Heart left ventricle (tissue), 16 donors: Measurements from ENCODE around the gene KCNK1. TPM values are rescaled to one million over a fixed set of nuclear protein-coding genes. Genes with fewer than 3 reads are reported as not detected.
A peak's percentile ranks its signal among the peaks of the same experiment; 100 is the strongest.

Experiments
- ATAC-seq, 4 donors: fragments of 200-7000 bp; cut with Tn5 transposase; one replicate each; pipeline ENCODE4 v1.9.1; 2020 to 2022; ENCODE audit warnings: moderate library complexity in 4 of 4, mild to moderate bottlenecking in 3 of 4, moderate number of reproducible peaks in 1 of 4
- DNase-seq, 5 donors: peaks; one replicate each; pipeline ENCODE4 v3.0.0-alpha.2; 2020
- H3K27ac ChIP-seq, 12 donors: fragments of 200-600 bp; sonication (generic) in 4 of 12; one replicate each; pipeline versions ENCODE4 v1.5.0 to v1.8.0; 2016 to 2022; ENCODE audit warnings: mild to moderate bottlenecking in 2 of 12
- H3K27me3 ChIP-seq, 9 donors: fragments of 200-600 bp; sonication (generic) in 2 of 9; one replicate each; pipeline versions ENCODE4 v1.5.1 to v1.8.0; 2016 to 2022; ENCODE audit warnings: mild to moderate bottlenecking in 3 of 9
- H3K36me3 ChIP-seq, 9 donors: fragments of 200-600 bp; sonication (generic) in 2 of 9; one replicate each; pipeline versions ENCODE4 v1.5.0 to v1.8.0; 2018 to 2022; ENCODE audit warnings: mild to moderate bottlenecking in 2 of 9
- H3K4me1 ChIP-seq, 12 donors: fragments of 200-600 bp; sonication (generic) in 4 of 12; one replicate each; pipeline versions ENCODE4 v1.5.0 to v1.8.0; 2016 to 2022; ENCODE audit warnings: mild to moderate bottlenecking in 3 of 12
- H3K4me3 ChIP-seq, 12 donors: fragments of 200-600 bp; sonication (generic) in 4 of 12; one replicate each; pipeline versions ENCODE4 v1.5.0 to v1.8.0; 2017 to 2022; ENCODE audit warnings: mild to moderate bottlenecking in 9 of 12, moderate library complexity in 4 of 12
- H3K9me3 ChIP-seq, 12 donors: fragments of 200-600 bp; sonication (generic) in 4 of 12; one replicate each; pipeline versions ENCODE4 v1.5.0 to v1.8.0; 2016 to 2022; ENCODE audit warnings: mild to moderate bottlenecking in 1 of 12
- POLR2A ChIP-seq, 2 donors: fragments of 450-650 bp; IDR thresholded peaks; one replicate each; pipeline ENCODE4 v1.6.1; 2017; ENCODE audit warnings: antibody characterized with exemption in 2 of 2, mild to moderate bottlenecking in 2 of 2, moderate library complexity in 2 of 2
- WGBS, 4 donors: extraction: QIAGEN DNeasy Blood & Tissue Kit in 2 of 4; methylation state at CpG; one replicate each; pipeline versions ENCODE4 v1.1.5 to v1.1.7; 2013 to 2018; 5-methylcytosine and 5-hydroxymethylcytosine counted together
- intact Hi-C, 10 donors: fragments of 100-400 bp; cut with DNase I; formaldehyde crosslinking; loops; one replicate each; pipeline versions ENCODE4 v1.11.1 to v1.14.2; 2022
- polyA plus RNA-seq, 2 donors: library from polyadenylated mRNA; stranded (reverse); fragments of 200-250 nt; gene quantifications; one replicate each; pipeline ENCODE4 v1.2.3, GENCODE V29; 2013
- total RNA-seq, 9 donors: library from RNA; depleted of rRNA in 2 of 9; stranded (reverse); fragments of >200 nt in 2 of 9; fragmentation: NEBNext Ultra II Directional in 3 of 9; extraction: Animal tissue kit (Norgen Biotek cat#: 25700) in 3 of 9; gene quantifications; one replicate each; pipeline versions ENCODE4 v1.1.0 to v1.2.4, GENCODE V29; 2016 to 2023
- TF ChIP-seq, protein P1 (sequence below), 12 donors: fragments of 200-600 bp; sonication (generic) in 4 of 12; IDR thresholded peaks; one replicate each; pipeline versions ENCODE4 v1.5.0 to v1.8.0; 2018 to 2022; ENCODE audit warnings: antibody characterized with exemption in 12 of 12, mild to moderate bottlenecking in 5 of 12
- donor health status: ischemic (EF 13 %, LVEDD 7.1; RV severe dilation, severe dysfunction).
- donor health status: healthy with polysubstance abuse.
- donor health status: DM: no; HTN: yes; CAD: no.
- donor health status: DM: no; HTN: no; CAD: no.
- donor health status: ischemic (EF 25% LVEDD 6.9; RV normal size, moderate dysfunction).
- donor health status: ischemic (EF 25% LVEDD 5.7; RV mildly dilated, moderate dysfunction).
- donor health status: healthy.
- donor health status: DM: yes; HTN: yes; CAD: no.
- donor health status: ischemic (EF 35%, LVEDD 5.7; RV mildly dilated, moderate dysfunction).
- donor health status: nonischemic (EF 11% LVEDD 7.7; RV severe dilation, severe dysfunction).
- donor health status: DM: yes; HTN: yes; CAD: no.
- donor health status: PGD.
- donor health status: ischemic (EF 29% LVEDD 5.4; RV normal size, mild dysfunction).
- donor health status: nonischemic (EF 23%, LVEDD 6.1; RV moderate dilation, normal function).

The KCNK1 gene
- total and polyA plus RNA-seq, 11 donors: 5.9 to 28.3 (median 10.5) TPM

DNA sequence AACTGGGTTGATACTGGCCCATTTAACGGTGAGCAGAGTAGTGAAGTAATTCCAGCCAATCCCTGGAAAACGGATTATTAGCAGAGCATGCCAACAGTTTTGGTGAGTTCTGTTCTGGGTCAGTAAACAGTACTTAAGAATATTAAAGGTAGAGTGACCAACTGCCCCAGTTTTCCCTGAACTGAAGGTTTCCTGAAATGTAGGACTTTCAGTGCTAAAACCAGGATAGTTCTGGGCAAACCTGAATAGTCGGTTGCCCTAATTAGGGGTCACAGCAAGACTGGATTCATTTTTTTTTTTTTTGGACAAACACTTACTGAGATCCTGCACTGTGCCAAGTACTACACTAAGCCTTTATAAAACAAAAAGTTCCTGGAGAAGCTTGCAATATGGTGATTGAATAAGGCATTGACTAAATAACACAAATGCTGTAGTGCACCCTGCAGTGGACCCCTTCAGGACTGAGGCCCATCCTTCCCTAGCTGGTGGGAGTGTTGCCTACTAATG lies 75.9 kb downstream of the KCNK1 start:
- DNase-seq (no peak), ATAC-seq (no peak)
- Histone ChIP-seq H3K36me3 (no peaks in the 10 kb centered on the region), H3K27me3 (no peaks in the 10 kb centered on the region), H3K4me1 (peaks cover 0 to 19% (median 0%) of the 10 kb centered on the region in 12 donors), H3K9me3 (no peaks in the 10 kb centered on the region), H3K27ac (peak overlapping the region in 1 of 12 donors; percentile 3), H3K4me3 (no peak overlapping the region)
- 58 to 74% (median 61%) methylated on average over 3 of the region's 3 CpGs for WGBS, 4 donors
- intact Hi-C loops: no loop called here
- TF ChIP-seq POLR2A (IDR thresholded peaks at IDR 0.05): no peak
- TF ChIP-seq, protein P1, sequence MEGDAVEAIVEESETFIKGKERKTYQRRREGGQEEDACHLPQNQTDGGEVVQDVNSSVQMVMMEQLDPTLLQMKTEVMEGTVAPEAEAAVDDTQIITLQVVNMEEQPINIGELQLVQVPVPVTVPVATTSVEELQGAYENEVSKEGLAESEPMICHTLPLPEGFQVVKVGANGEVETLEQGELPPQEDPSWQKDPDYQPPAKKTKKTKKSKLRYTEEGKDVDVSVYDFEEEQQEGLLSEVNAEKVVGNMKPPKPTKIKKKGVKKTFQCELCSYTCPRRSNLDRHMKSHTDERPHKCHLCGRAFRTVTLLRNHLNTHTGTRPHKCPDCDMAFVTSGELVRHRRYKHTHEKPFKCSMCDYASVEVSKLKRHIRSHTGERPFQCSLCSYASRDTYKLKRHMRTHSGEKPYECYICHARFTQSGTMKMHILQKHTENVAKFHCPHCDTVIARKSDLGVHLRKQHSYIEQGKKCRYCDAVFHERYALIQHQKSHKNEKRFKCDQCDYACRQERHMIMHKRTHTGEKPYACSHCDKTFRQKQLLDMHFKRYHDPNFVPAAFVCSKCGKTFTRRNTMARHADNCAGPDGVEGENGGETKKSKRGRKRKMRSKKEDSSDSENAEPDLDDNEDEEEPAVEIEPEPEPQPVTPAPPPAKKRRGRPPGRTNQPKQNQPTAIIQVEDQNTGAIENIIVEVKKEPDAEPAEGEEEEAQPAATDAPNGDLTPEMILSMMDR (IDR thresholded peaks at IDR 0.05): no peak

GRCh38 chr1:233695901-233696300 lies 82.0 kb downstream of the KCNK1 start:
- Histone ChIP-seq H3K9me3 (peaks cover 0 to 15% (median 0%) of the 10 kb centered on the region in 12 donors), H3K27me3 (no peaks in the 10 kb centered on the region), H3K4me3 (peak overlapping the region in 1 of 12 donors; percentile 41), H3K27ac (peak overlapping the region in 1 of 12 donors; percentile 91), H3K36me3 (no peaks in the 10 kb centered on the region), H3K4me1 (peaks cover 0 to 12% (median 0%) of the 10 kb centered on the region in 12 donors)
- TF ChIP-seq, protein P1 (IDR thresholded peaks at IDR 0.05): no peak
- TF ChIP-seq POLR2A (IDR thresholded peaks at IDR 0.05): no peak
- DNase-seq (no peak), ATAC-seq (no peak)
- intact Hi-C loops: loop anchor here in 1 of 10 donors (2.0 kb wide), 1 partner anchor 33 kb away; no protein-coding TSS in a partner anchor

DNA sequence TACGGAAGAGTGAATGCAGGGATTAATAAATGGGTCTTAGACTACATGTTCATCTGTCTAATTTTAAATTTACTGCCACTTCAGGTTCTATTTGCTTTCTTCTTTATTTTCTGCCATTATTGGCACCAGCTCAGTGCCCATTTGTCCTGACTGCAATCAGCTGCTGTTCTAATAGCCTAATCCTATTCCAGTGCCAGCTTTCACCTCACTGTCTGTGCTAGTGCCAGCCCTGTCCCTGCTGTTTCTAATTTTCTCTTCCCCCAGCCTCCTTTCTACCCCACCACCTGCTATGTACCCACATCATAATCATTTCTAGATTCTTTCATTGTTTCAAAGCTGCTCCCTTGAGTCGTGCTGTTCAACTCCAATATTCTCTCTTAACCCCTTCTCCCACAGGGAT lies 86.4 kb downstream of the KCNK1 start:
- intact Hi-C loops: no loop called here
- Histone ChIP-seq H3K27me3 (no peaks in the 10 kb centered on the region), H3K4me3 (no peak overlapping the region), H3K27ac (peak overlapping the region in 4 of 12 donors; percentile 2 to 41 (median 29)), H3K36me3 (no peaks in the 10 kb centered on the region), H3K4me1 (peaks cover 0 to 6% (median 0%) of the 10 kb centered on the region in 12 donors), H3K9me3 (peaks cover 0 to 15% (median 0%) of the 10 kb centered on the region in 12 donors)
- WGBS, 4 donors: 61 to 74% (median 63%) methylated on average over 2 of the region's 2 CpGs
- TF ChIP-seq POLR2A (IDR thresholded peaks at IDR 0.05): no peak
- TF ChIP-seq, protein P1 (IDR thresholded peaks at IDR 0.05): no peak
- peak; percentile 78 to 90 (median 84) for ATAC-seq
- no peak for DNase-seq

DNA sequence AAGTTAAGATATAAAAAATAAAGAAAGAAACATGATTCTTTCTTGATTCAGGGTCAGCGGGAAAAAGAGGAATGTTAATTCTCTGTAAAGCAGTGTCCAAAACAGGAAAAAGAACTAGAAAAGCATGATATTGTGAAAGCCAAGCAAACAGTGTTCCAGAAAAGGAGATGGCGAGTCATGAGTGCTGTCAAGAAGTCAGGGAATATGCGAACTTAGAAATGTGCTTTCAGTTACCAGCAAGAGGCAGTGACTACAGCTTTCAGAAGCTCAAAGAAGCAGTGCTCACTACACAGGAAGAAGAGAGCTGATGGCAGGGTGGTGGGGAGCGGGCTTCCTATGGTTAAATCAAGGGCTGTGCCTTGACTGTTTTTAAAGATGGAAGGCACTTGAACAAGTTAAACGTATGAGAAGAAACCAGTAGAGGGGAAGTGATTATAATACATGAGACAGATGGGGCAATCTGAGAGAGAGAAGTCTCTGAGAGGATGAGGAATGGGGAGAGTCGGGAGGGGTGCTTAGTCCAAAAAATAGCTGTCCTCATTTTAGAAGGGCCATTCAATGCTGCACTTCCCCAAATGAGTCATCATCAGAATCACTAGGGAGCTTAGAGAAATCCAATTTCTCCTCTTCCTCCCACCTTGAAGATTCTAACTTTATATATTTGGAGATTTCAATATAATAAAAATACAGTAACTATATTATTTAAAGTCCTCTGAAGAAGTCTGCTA lies 90.4 kb downstream of the KCNK1 start:
- Histone ChIP-seq H3K4me3 (no peak overlapping the region), H3K27ac (no peak overlapping the region), H3K36me3 (no peaks in the 10 kb centered on the region), H3K9me3 (no peaks in the 10 kb centered on the region), H3K4me1 (peaks cover 0 to 16% (median 4%) of the 10 kb centered on the region in 12 donors), H3K27me3 (no peaks in the 10 kb centered on the region)
- 64 to 73% (median 70%) methylated on average over 6 of the region's 6 CpGs for WGBS, 4 donors
- no peak for DNase-seq
- intact Hi-C loops: no loop called here
- no peak for ATAC-seq
- no peak for TF ChIP-seq POLR2A (IDR thresholded peaks at IDR 0.05)
- TF ChIP-seq, protein P1 (IDR thresholded peaks at IDR 0.05): no peak
